Common myeloid progenitor, CD34-positive (primary cell): Measurements from ENCODE around the gene CADPS2.

ENCODE experiments used
- CTCF ChIA-PET: fragments of 350-600 bp; sonication (Branson Sonifier 250); formaldehyde crosslinking; loops from one replicate; lab custom pipeline; 2021; ENCODE audit warnings: antibody characterized with exemption; lab: Charles Lee
- POLR2A ChIA-PET: fragments of 350-600 bp; sonication (Branson Sonifier 250); formaldehyde crosslinking; loops from one replicate; lab custom pipeline; 2021; ENCODE audit warnings: antibody characterized with exemption; lab: Charles Lee
- DNase-seq, 3 donors: peaks; one replicate each; pipeline versions ENCODE4 v3.0.0 to v3.0.0-alpha.2; 2013
- H3K27ac ChIP-seq, 2 experiments: 1 replicate in 1 of 2; 2 replicates in 1 of 2; pipeline ENCODE4 v1.7.0; 2013; ENCODE audit warnings: inconsistent platforms in 2 of 2, low read length in 2 of 2, mild to moderate bottlenecking in 2 of 2, low read depth in 1 of 2, moderate library complexity in 1 of 2; ENCODE audit not compliant: severe bottlenecking in 2 of 2, insufficient read depth in 1 of 2, poor library complexity in 1 of 2
- H3K27me3 ChIP-seq, 5 experiments: replicated peaks in 2 of 5; 1 replicate in 3 of 5; 2 replicates in 2 of 5; pipeline versions ENCODE4 v1.6.1 to v1.7.0; 2013; ENCODE audit warnings: low read length in 4 of 5, mild to moderate bottlenecking in 2 of 5, moderate library complexity in 2 of 5, inconsistent platforms in 1 of 5; ENCODE audit not compliant: insufficient read depth in 5 of 5, control insufficient read depth in 4 of 5
- H3K36me3 ChIP-seq, 4 experiments: 1 replicate in 2 of 4; 2 replicates in 2 of 4; pipeline versions ENCODE4 v1.6.1 to v1.7.0; 2013; ENCODE audit warnings: low read length in 3 of 4, control low read depth in 1 of 4, mild to moderate bottlenecking in 1 of 4; ENCODE audit not compliant: control insufficient read depth in 4 of 4, insufficient read depth in 4 of 4
- H3K4me1 ChIP-seq, 4 experiments: 1 replicate in 3 of 4; 2 replicates in 1 of 4; pipeline versions ENCODE4 v1.6.1 to v1.7.1; 2013; ENCODE audit warnings: low read length in 3 of 4, mild to moderate bottlenecking in 3 of 4, control low read depth in 1 of 4, inconsistent platforms in 1 of 4, moderate library complexity in 1 of 4; ENCODE audit not compliant: control insufficient read depth in 4 of 4, insufficient read depth in 4 of 4; ENCODE audit errors: control extremely low read depth in 1 of 4
- H3K4me3 ChIP-seq, 7 experiments: 1 replicate in 4 of 7; 2 replicates in 3 of 7; pipeline versions ENCODE4 v1.5.1 to v1.7.0; 2013; ENCODE audit warnings: mild to moderate bottlenecking in 7 of 7, low read length in 6 of 7, moderate library complexity in 6 of 7, inconsistent platforms in 2 of 7, low read depth in 2 of 7, control low read depth in 1 of 7; ENCODE audit not compliant: insufficient read depth in 4 of 7, control insufficient read depth in 1 of 7; ENCODE audit errors: extremely low read depth in 1 of 7
- H3K9me3 ChIP-seq, 5 experiments: 1 replicate in 4 of 5; 2 replicates in 1 of 5; pipeline versions ENCODE4 v1.6.1 to v1.7.1; 2013; ENCODE audit warnings: low read length in 4 of 5, mild to moderate bottlenecking in 2 of 5, inconsistent platforms in 1 of 5, low read depth in 1 of 5, moderate library complexity in 1 of 5; ENCODE audit not compliant: control insufficient read depth in 4 of 5, insufficient read depth in 2 of 5; ENCODE audit errors: control extremely low read depth in 1 of 5
- WGBS: methylation state at CpG from one replicate; pipeline ENCODE4 v1.1.5; 2013; ENCODE audit not compliant: insufficient coverage; 5-methylcytosine and 5-hydroxymethylcytosine counted together

CADPS2 gene

DNA sequence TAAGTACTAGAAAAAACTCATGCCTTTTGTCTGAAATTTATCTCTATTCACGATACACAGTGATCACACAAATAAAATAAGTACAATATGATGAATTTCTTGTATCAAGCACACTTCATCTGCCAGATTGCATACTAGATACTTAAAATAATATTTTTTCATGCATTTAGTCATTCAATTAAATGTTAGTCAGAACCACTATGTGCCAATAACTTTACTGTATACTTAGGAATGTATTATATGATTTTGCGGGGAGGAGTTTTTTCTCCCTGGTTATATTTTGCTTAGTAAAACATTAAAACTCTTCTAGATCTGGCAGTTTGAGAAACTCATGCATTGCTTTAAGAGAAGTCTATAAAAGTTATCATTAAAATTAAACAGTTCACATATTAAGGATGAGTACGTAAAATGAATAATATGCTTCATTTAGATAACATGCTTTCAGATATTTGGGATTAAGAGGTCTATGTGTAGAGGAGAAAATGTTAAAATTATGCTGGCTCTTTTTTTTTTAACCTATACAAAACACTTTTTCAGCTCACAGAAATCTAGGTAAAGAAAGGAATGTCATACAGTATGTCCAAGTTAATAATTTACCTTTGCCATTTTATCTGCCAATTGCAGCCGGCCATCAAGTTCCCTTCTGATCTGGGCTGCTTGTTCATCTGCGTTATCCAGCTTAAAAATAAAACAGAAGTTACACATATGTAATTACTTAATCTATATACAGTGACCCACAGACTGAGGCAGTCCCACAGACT lies 257.4 kb downstream of the CADPS2 start:
- H3K36me3 ChIP-seq: no peaks in the 10 kb centered on the region
- DNase-seq: no peak
- H3K27me3 ChIP-seq: no peaks in the 10 kb centered on the region
- WGBS: no CpG with 5 or more reads among the region's 5 CpGs
- H3K4me1 ChIP-seq: no peaks in the 10 kb centered on the region
- H3K9me3 ChIP-seq: no peaks in the 10 kb centered on the region
- no peak overlapping the region for H3K4me3 ChIP-seq
- CTCF ChIA-PET: no interaction called here
- POLR2A ChIA-PET: no interaction called here
- no peak overlapping the region for H3K27ac ChIP-seq

DNA sequence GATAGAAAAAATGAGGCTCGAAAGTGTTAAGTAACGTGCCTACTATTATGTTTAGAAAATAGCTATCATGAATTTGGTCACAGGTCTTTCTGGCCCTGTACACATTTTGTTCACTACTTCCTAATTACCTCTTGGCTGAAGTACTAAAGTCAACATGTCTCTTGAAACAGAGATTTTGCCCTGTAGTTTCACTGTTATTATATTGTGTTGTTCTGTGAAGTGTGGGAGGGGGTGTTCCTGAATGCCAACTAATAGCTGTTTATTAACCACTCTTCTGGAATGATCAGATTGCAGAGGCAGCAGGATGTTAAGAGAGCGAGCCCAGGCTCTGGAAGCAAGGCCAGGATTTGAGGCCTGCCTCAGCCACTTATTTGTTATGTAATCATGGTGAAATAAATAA lies 259.5 kb downstream of the CADPS2 start:
- no peaks in the 10 kb centered on the region for H3K9me3 ChIP-seq
- no peaks in the 10 kb centered on the region for H3K27me3 ChIP-seq
- H3K36me3 ChIP-seq: no peaks in the 10 kb centered on the region
- CTCF ChIA-PET: interaction anchor here (1.0 kb wide), 2 partner anchors 12 to 13 kb away, joined by 3 read pairs; no protein-coding TSS in a partner anchor
- POLR2A ChIA-PET: no interaction called here
- no CpG with 5 or more reads among the region's 3 CpGs for WGBS
- H3K4me3 ChIP-seq: no peak overlapping the region
- DNase-seq: no peak
- H3K27ac ChIP-seq: no peak overlapping the region
- no peaks in the 10 kb centered on the region for H3K4me1 ChIP-seq

DNA sequence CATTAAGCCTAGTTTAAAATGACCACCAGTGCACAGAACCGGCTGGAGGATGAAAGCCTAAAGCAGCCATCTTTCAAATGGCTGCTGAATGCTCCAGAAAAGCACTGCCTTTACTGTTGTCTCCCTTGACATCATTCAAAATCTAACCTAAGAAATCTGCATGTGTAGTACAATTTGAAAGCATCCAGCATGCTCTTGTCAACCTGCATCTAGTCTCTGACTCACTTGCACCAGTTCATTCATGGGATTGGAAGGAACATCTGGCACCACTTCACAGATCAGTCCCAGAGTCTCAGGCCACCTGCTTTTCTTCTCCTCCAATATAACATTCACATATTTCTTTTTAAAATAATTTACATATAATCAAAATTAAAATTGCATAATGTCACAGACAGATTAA lies 263.6 kb downstream of the CADPS2 start:
- no peaks in the 10 kb centered on the region for H3K9me3 ChIP-seq
- ChIA-PET CTCF (no interaction called here), POLR2A (no interaction called here)
- H3K36me3 ChIP-seq: no peaks in the 10 kb centered on the region
- DNase-seq: no peak
- no peaks in the 10 kb centered on the region for H3K27me3 ChIP-seq
- 100% methylated on average over 1 of the region's 1 CpG for WGBS
- H3K27ac ChIP-seq: no peak overlapping the region
- no peak overlapping the region for H3K4me3 ChIP-seq
- no peaks in the 10 kb centered on the region for H3K4me1 ChIP-seq

DNA sequence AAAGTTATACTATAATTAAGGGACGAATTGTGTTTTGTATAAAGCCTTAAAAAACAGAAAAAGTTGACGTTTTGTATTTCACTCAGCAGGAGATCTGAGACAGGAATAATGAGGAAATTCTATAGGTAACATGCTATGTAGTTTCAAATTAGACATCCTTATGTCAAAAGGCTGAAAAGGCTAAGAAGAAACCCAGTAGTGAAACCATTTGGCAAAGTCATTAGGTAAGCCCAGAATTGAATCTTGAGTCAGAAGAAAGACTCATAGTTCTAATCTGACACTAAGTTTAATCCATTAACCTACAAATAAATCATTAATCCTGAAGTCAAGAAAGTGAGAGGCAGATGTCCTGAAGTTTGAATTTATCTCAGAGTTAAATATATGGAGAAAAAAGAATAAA lies 266.6 kb downstream of the CADPS2 start:
- no peaks in the 10 kb centered on the region for H3K27me3 ChIP-seq
- ChIA-PET POLR2A (no interaction called here), CTCF (no interaction called here)
- no peak overlapping the region for H3K4me3 ChIP-seq
- H3K9me3 ChIP-seq: no peaks in the 10 kb centered on the region
- H3K27ac ChIP-seq: no peak overlapping the region
- no peak for DNase-seq
- no peaks in the 10 kb centered on the region for H3K36me3 ChIP-seq
- H3K4me1 ChIP-seq: no peaks in the 10 kb centered on the region
- WGBS: no CpG with 5 or more reads among the region's 2 CpGs

DNA sequence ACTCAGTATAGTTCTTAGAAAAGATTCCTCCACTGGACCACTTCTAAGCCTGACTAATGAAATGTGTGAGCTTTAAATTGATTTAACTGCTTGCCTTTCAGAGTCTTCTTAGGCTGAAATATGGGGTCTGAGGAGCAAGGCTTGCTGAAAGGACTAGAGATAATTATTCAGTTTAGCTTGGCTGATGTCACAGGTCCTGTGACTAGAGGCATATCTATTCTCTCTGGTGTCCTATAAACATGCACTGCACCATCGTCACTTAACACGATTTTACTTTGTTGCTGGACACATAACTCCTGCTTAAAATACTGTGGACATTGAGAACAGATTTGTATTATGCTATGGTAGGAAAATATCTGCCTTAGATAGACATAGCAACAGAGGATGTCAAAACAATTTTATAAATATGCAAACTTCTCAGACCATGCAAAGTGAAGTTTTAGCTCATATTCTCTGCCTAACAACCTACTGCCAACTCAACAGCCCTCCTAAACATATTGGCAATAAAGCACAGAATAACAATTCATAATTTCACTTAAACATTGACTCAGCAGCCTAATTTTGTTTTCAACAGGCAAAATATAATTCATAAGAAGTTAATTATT lies 267.6 kb downstream of the CADPS2 start:
- Histone ChIP-seq H3K36me3 (no peaks in the 10 kb centered on the region), H3K27ac (no peak overlapping the region), H3K9me3 (no peaks in the 10 kb centered on the region), H3K4me1 (no peaks in the 10 kb centered on the region), H3K27me3 (no peaks in the 10 kb centered on the region), H3K4me3 (no peak overlapping the region)
- ChIA-PET CTCF (no interaction called here), POLR2A (no interaction called here)
- DNase-seq: no peak
- 100% methylated on average over 2 of the region's 2 CpGs for WGBS

DNA sequence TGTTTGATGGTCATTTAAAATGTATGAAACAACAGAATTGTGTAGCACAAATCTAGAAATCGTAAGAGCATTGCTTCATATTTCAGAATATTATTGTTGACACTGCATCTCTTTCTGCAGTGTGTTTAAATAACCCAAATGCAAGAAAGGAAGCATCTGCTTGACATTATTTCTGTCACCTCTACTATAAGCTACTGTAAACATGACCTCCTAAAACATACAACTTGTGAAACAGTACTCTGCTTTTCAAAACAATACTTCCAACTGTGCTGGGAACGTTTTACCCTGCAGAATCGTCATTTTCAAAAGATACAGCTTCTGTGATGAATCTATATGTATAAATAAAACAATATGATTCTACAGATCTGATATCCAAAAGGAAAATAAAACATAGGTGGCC lies 269.3 kb downstream of the CADPS2 start:
- POLR2A ChIA-PET: no interaction called here

DNA sequence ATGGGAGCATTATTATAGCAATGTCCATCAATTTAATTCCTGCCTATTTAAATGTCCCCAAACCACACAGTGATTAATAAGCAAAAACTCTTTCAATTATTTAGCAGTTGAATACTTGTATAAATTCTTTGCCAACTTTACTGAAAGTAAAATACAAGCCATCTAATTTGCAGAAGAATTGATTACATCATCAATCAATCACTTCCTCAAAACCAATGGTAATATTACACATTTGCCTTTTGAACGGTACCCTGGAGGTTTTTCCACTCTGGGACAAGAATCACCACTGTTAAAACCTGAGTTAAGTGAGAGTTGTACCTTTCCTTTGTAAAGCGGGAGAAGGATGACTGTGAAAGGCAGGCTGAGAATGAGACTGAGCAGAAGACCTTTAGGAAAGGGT lies 280.3 kb downstream of the CADPS2 start:
- ChIA-PET POLR2A (no interaction called here), CTCF (no interaction called here)
- Histone ChIP-seq H3K27ac (no peak overlapping the region), H3K4me1 (no peaks in the 10 kb centered on the region), H3K9me3 (no peaks in the 10 kb centered on the region), H3K4me3 (no peak overlapping the region), H3K36me3 (no peaks in the 10 kb centered on the region), H3K27me3 (no peaks in the 10 kb centered on the region)
- 86% methylated on average over 1 of the region's 2 CpGs for WGBS
- no peak for DNase-seq

More for the DNA sequence above, 269.3 kb downstream of the CADPS2 start:
- 80% methylated on average over 1 of the region's 3 CpGs for WGBS
- DNase-seq: no peak
- no peak overlapping the region for H3K27ac ChIP-seq
- no peaks in the 10 kb centered on the region for H3K27me3 ChIP-seq
- H3K36me3 ChIP-seq: no peaks in the 10 kb centered on the region
- no peaks in the 10 kb centered on the region for H3K9me3 ChIP-seq
- CTCF ChIA-PET: interaction anchor here (0.9 kb wide), 1 partner anchor 10 kb away, joined by 3 read pairs; no protein-coding TSS in a partner anchor
- H3K4me1 ChIP-seq: no peaks in the 10 kb centered on the region
- H3K4me3 ChIP-seq: no peak overlapping the region
